Measurements from ENCODE around the gene S100A7A. TPM values are rescaled to one million over a fixed set of nuclear protein-coding genes. Genes with fewer than 3 reads are reported as not detected.

S100A7A gene
- polyA plus RNA-seq, 1 of the 3 experiments (the other 2 are of a cell fraction), result not detected

- peaks cover 4% of the 10 kb centered on the region; the same call in 1 of the 2 replicates for H3K27me3 ChIP-seq (ENCODE audit: insufficient read depth)
- H3K79me2 ChIP-seq (ENCODE audit: insufficient read depth), result no peaks in the 10 kb centered on the region
- H2AFZ ChIP-seq (ENCODE audit: low read depth), result no peak overlapping the region
- H3K9ac ChIP-seq, result no peak overlapping the region
- no peaks in the 10 kb centered on the region for H4K20me1 ChIP-seq (ENCODE audit: insufficient read depth)
- WGBS (ENCODE audit: low lambda C conversion rate), result 7% methylated on average over 2 of the region's 2 CpGs
- CTCF ChIA-PET, result interaction anchor here (1.0 kb wide), 1 partner anchor 123 kb away, joined by 6 read pairs; no protein-coding TSS in a partner anchor
- H3K9me3 ChIP-seq, result no peaks in the 10 kb centered on the region
- H3K4me2 ChIP-seq, result no peak overlapping the region
- POLR2A ChIA-PET, result no interaction called here
- no peak overlapping the region for H3K27ac ChIP-seq (ENCODE audit: low read depth in 2 of 2, low read length in 1 of 2)
- TF ChIP-seq CHD2 (IDR thresholded peaks at IDR 0.05; ENCODE audit: low read length, partially characterized antibody) (no peak), MEF2A (IDR thresholded peaks at IDR 0.05; ENCODE audit: borderline replicate concordance, low read depth) (no peak), RAD21 (IDR thresholded peaks at IDR 0.05; ENCODE audit: low read length) (no peak), RXRA (IDR thresholded peaks at IDR 0.05; ENCODE audit: borderline replicate concordance, low read depth) (no peak), ZBTB33 (IDR thresholded peaks at IDR 0.05; ENCODE audit: borderline replicate concordance, low read depth) (no peak), EZH2phosphoT487 (IDR thresholded peaks at IDR 0.05; ENCODE audit: borderline replicate concordance, low read depth) (no peak), FOXM1 (IDR thresholded peaks at IDR 0.05; ENCODE audit: low read depth) (no peak), PBX3 (IDR thresholded peaks at IDR 0.05) (no peak), TAF1 (IDR thresholded peaks at IDR 0.05; ENCODE audit: borderline replicate concordance, low read depth, low read length) (no peak), FOXJ3 (CRISPR knock-in tag; IDR thresholded peaks at IDR 0.05) (no peak), NFIC (IDR thresholded peaks at IDR 0.05; ENCODE audit: borderline replicate concordance) (no peak), USF1 (IDR thresholded peaks at IDR 0.05; ENCODE audit: borderline replicate concordance, low read depth) (no peak), EP300 (IDR thresholded peaks at IDR 0.05; ENCODE audit: borderline replicate concordance in 1 of 2, low read depth in 1 of 2, low read length in 1 of 2) (no peak), ELF1 (IDR thresholded peaks at IDR 0.05) (no peak), RFX5 (IDR thresholded peaks at IDR 0.05; ENCODE audit: low read length) (no peak), JUND (IDR thresholded peaks at IDR 0.05) (no peak), SIN3A (IDR thresholded peaks at IDR 0.05; ENCODE audit: borderline replicate concordance, low read depth, low read length) (no peak), SMC3 (IDR thresholded peaks at IDR 0.05; ENCODE audit: low read depth, low read length) (no peak), USF2 (IDR thresholded peaks at IDR 0.05; ENCODE audit: borderline replicate concordance, low read depth, low read length) (no peak)
- no peaks in the 10 kb centered on the region for H3F3A ChIP-seq (replicated peaks; ENCODE audit: insufficient read depth)
- H3K4me1 ChIP-seq (ENCODE audit: control insufficient read depth in 1 of 2, insufficient read depth in 2 of 2, low read depth in 1 of 2, low read length in 1 of 2), result no peaks in the 10 kb centered on the region
- H3K9me2 ChIP-seq, result no peaks in the 10 kb centered on the region
- DNase-seq, result no peak
- no peak overlapping the region for H3K4me3 ChIP-seq (ENCODE audit: low read depth in 2 of 2, low read length in 1 of 2)
- H3K36me3 ChIP-seq (replicated peaks in 1 of 2; ENCODE audit: control insufficient read depth in 1 of 2, insufficient read depth in 2 of 2, low read length in 1 of 2), result no peaks in the 10 kb centered on the region
Measured at GRCh38 chr1:153372571-153372970, 43.7 kb upstream of the S100A7A start.
